Activated T-helper 1 cell treated with anti-CD3 and anti-CD28 coated beads, Interleukin-12 subunit alpha, Interleukin-12 subunit beta, Interleukin-2, Interleukin-4 antibody, amounts not matched to agents 30 ng/mL and 10 ng/mL and 1 ng/mL, durations not matched to agents 14 hours and 24 hours and 36 hours (primary cell): Measurements from ENCODE around the gene CHCHD4. TPM values are rescaled to one million over a fixed set of nuclear protein-coding genes. Genes with fewer than 3 reads are reported as not detected.
A peak's percentile ranks its signal among the peaks of the same experiment; 100 is the strongest.

ENCODE experiments used
- DNase-seq: peaks from one replicate; pipeline ENCODE4 v3.0.0; 2021; ENCODE audit warnings: low spot score
- H3K27ac Mint-ChIP-seq: one replicate; pipeline ENCODE4 v1.8.0; 2021; ENCODE audit warnings: mild to moderate bottlenecking, mixed read lengths
- H3K27me3 Mint-ChIP-seq: one replicate; pipeline ENCODE4 v1.8.0; 2022; ENCODE audit warnings: mild to moderate bottlenecking, moderate library complexity, mixed read lengths; ENCODE audit not compliant: insufficient read depth
- H3K36me3 Mint-ChIP-seq: one replicate; pipeline ENCODE4 v1.8.0; 2021; ENCODE audit warnings: low read depth, mixed read lengths
- H3K4me1 Mint-ChIP-seq: one replicate; pipeline ENCODE4 v1.8.0; 2021; ENCODE audit warnings: low read depth, mixed read lengths
- H3K4me3 Mint-ChIP-seq: one replicate; pipeline ENCODE4 v1.8.0; 2021; ENCODE audit warnings: mild to moderate bottlenecking, moderate library complexity, mixed read lengths
- H3K9me3 Mint-ChIP-seq: one replicate; pipeline ENCODE4 v1.8.0; 2021; ENCODE audit warnings: mixed read lengths
- intact Hi-C: fragments of 100-400 bp; cut with micrococcal nuclease; formaldehyde crosslinking; loops from one replicate; pipeline ENCODE4 v1.15.1; 2024
- total RNA-seq: library from RNA; stranded (reverse); gene quantifications from 2 replicates; pipeline ENCODE4 v1.2.3, GENCODE V29; 2022

The CHCHD4 gene
- total RNA-seq, 1 donor from 2014 or later: 27.8 TPM

GRCh38 chr3:14146381-14147065, 21.9 kb upstream of the CHCHD4 start:
- intact Hi-C loops: no loop called here
- peaks cover 34% of the 10 kb centered on the region for H3K36me3 Mint-ChIP-seq
- H3K4me3 Mint-ChIP-seq: no peak overlapping the region
- H3K27ac Mint-ChIP-seq: peak overlapping the region; percentile 70
- H3K4me1 Mint-ChIP-seq: peaks cover 47% of the 10 kb centered on the region
- no peaks in the 10 kb centered on the region for H3K27me3 Mint-ChIP-seq
- no peak for DNase-seq
- H3K9me3 Mint-ChIP-seq: no peaks in the 10 kb centered on the region

- peaks cover 38% of the 10 kb centered on the region for H3K36me3 Mint-ChIP-seq
- peak overlapping the region; percentile 70 for H3K27ac Mint-ChIP-seq
- DNase-seq: no peak
- H3K9me3 Mint-ChIP-seq: no peaks in the 10 kb centered on the region
- intact Hi-C loops: no loop called here
- H3K4me3 Mint-ChIP-seq: no peak overlapping the region
- H3K4me1 Mint-ChIP-seq: peaks cover 54% of the 10 kb centered on the region
- H3K27me3 Mint-ChIP-seq: no peaks in the 10 kb centered on the region
Measured at GRCh38 chr3:14145670-14146380, 21.2 kb upstream of the CHCHD4 start.

- H3K9me3 Mint-ChIP-seq: no peaks in the 10 kb centered on the region
- peak overlapping the region; percentile 93 for H3K27ac Mint-ChIP-seq
- H3K36me3 Mint-ChIP-seq: peaks cover 37% of the 10 kb centered on the region
- no peak overlapping the region for H3K4me3 Mint-ChIP-seq
- no peaks in the 10 kb centered on the region for H3K27me3 Mint-ChIP-seq
- no peak for DNase-seq
- intact Hi-C loops: no loop called here
- peaks cover 59% of the 10 kb centered on the region for H3K4me1 Mint-ChIP-seq
Measured at GRCh38 chr3:14145236-14145635, 20.6 kb upstream of the CHCHD4 start.

- peak overlapping the region; percentile 64 for H3K4me3 Mint-ChIP-seq
- peak overlapping the region; percentile 93 for H3K27ac Mint-ChIP-seq
- no peaks in the 10 kb centered on the region for H3K9me3 Mint-ChIP-seq
- peak; percentile 75 for DNase-seq
- peaks cover 59% of the 10 kb centered on the region for H3K4me1 Mint-ChIP-seq
- no peaks in the 10 kb centered on the region for H3K27me3 Mint-ChIP-seq
- H3K36me3 Mint-ChIP-seq: peaks cover 36% of the 10 kb centered on the region
- intact Hi-C loops: loop anchor here (1.0 kb wide), 6 partner anchors 20 to 288 kb away; partner anchors contain the start of genes CHCHD4, LSM3, SLC6A6 and XPC
Measured at GRCh38 chr3:14144423-14145075, 19.9 kb upstream of the CHCHD4 start.

GRCh38 chr3:14143271-14144225, 18.9 kb upstream of the CHCHD4 start:
- H3K4me3 Mint-ChIP-seq: peak overlapping the region; percentile 65
- intact Hi-C loops: loop anchor here (1.0 to 2.0 kb wide), 7 partner anchors 19 to 803 kb away; partner anchors contain the start of genes CHCHD4, LSM3, NR2C2 and SLC6A6
- DNase-seq: no peak
- H3K4me1 Mint-ChIP-seq: peaks cover 59% of the 10 kb centered on the region
- no peaks in the 10 kb centered on the region for H3K27me3 Mint-ChIP-seq
- peaks cover 41% of the 10 kb centered on the region for H3K36me3 Mint-ChIP-seq
- H3K9me3 Mint-ChIP-seq: no peaks in the 10 kb centered on the region
- peak overlapping the region; percentile 93 for H3K27ac Mint-ChIP-seq

- intact Hi-C loops: loop anchor here (2.0 kb wide), 1 partner anchor 804 kb away; the partner anchor contains the start of gene NR2C2
- H3K27ac Mint-ChIP-seq: peak overlapping the region; percentile 90
- H3K4me1 Mint-ChIP-seq: peaks cover 59% of the 10 kb centered on the region
- H3K36me3 Mint-ChIP-seq: peaks cover 47% of the 10 kb centered on the region
- no peaks in the 10 kb centered on the region for H3K9me3 Mint-ChIP-seq
- no peaks in the 10 kb centered on the region for H3K27me3 Mint-ChIP-seq
- peak overlapping the region; percentile 65 for H3K4me3 Mint-ChIP-seq
- DNase-seq: peak; percentile 51
Measured at GRCh38 chr3:14142567-14143270, 18.0 kb upstream of the CHCHD4 start.

- no peaks in the 10 kb centered on the region for H3K27me3 Mint-ChIP-seq
- H3K9me3 Mint-ChIP-seq: no peaks in the 10 kb centered on the region
- peak overlapping the region; percentile 90 for H3K27ac Mint-ChIP-seq
- no peak for DNase-seq
- peaks cover 59% of the 10 kb centered on the region for H3K4me1 Mint-ChIP-seq
- H3K4me3 Mint-ChIP-seq: no peak overlapping the region
- peaks cover 44% of the 10 kb centered on the region for H3K36me3 Mint-ChIP-seq
- intact Hi-C loops: loop anchor here (2.0 kb wide), 1 partner anchor 805 kb away; the partner anchor contains the start of gene NR2C2
Measured at GRCh38 chr3:14141602-14142341, 17.1 kb upstream of the CHCHD4 start.

GRCh38 chr3:14141144-14141543, 16.5 kb upstream of the CHCHD4 start:
- Mint-ChIP-seq H3K27me3 (no peaks in the 10 kb centered on the region), H3K9me3 (no peaks in the 10 kb centered on the region), H3K27ac (peak overlapping the region; percentile 34), H3K4me3 (no peak overlapping the region), H3K4me1 (peaks cover 56% of the 10 kb centered on the region), H3K36me3 (peaks cover 43% of the 10 kb centered on the region)
- intact Hi-C loops: no loop called here
- DNase-seq: no peak

- Mint-ChIP-seq H3K4me1 (peaks cover 51% of the 10 kb centered on the region), H3K36me3 (peaks cover 46% of the 10 kb centered on the region), H3K27ac (no peak overlapping the region)
Measured at GRCh38 chr3:14140668-14141067, 16.0 kb upstream of the CHCHD4 start.

GRCh38 chr3:14139771-14140170, 15.1 kb upstream of the CHCHD4 start:
- Mint-ChIP-seq H3K4me3 (no peak overlapping the region), H3K36me3 (peaks cover 46% of the 10 kb centered on the region), H3K4me1 (peaks cover 44% of the 10 kb centered on the region), H3K27me3 (no peaks in the 10 kb centered on the region), H3K27ac (no peak overlapping the region), H3K9me3 (no peaks in the 10 kb centered on the region)
- intact Hi-C loops: no loop called here
- DNase-seq: no peak

More at GRCh38 chr3:14140668-14141067, 16.0 kb upstream of the CHCHD4 start:
- no peaks in the 10 kb centered on the region for H3K27me3 Mint-ChIP-seq
- H3K4me3 Mint-ChIP-seq: no peak overlapping the region
- no peaks in the 10 kb centered on the region for H3K9me3 Mint-ChIP-seq
- DNase-seq: no peak
- intact Hi-C loops: no loop called here
